Vagina (tissue), 2 donors: Measurements from ENCODE around the gene SFMBT2. TPM values are rescaled to one million over a fixed set of nuclear protein-coding genes. Genes with fewer than 3 reads are reported as not detected.

ENCODE experiments used
- DNase-seq, 2 donors: peaks; one replicate each; pipeline ENCODE4 v3.0.0-alpha.2; 2017; ENCODE audit errors: extremely low spot score in 2 of 2
- H3K27ac ChIP-seq: fragments of 200-600 bp; sonication (generic); one replicate; pipeline ENCODE4 v1.5.1; 2019
- H3K27me3 ChIP-seq: fragments of 200-600 bp; sonication (generic); one replicate; pipeline ENCODE4 v1.5.1; 2019
- H3K36me3 ChIP-seq, 2 donors: fragments of 200-600 bp; sonication (generic); one replicate each; pipeline ENCODE4 v1.5.1; 2017 to 2019
- H3K4me1 ChIP-seq: fragments of 200-600 bp; sonication (generic); one replicate; pipeline ENCODE4 v1.5.1; 2019
- H3K4me3 ChIP-seq, 2 donors: fragments of 200-600 bp; sonication (generic); 1 replicate in 1 of 2; 2 replicates in 1 of 2; pipeline ENCODE4 v1.5.1; 2016 to 2019
- H3K9me3 ChIP-seq: fragments of 200-600 bp; sonication (generic); one replicate; pipeline ENCODE4 v1.5.1; 2019
- POLR2A ChIP-seq, 2 donors: fragments of 450-650 bp; IDR thresholded peaks; one replicate each; pipeline ENCODE4 v1.6.1; 2017; ENCODE audit warnings: antibody characterized with exemption in 2 of 2, mild to moderate bottlenecking in 2 of 2, moderate library complexity in 2 of 2
- POLR2AphosphoS5 ChIP-seq, 2 donors: sonication (generic); formaldehyde crosslinking; IDR thresholded peaks; one replicate each; pipeline ENCODE4 v1.9.0; 2017; ENCODE audit warnings: antibody characterized with exemption in 2 of 2, mild to moderate bottlenecking in 2 of 2, low read depth in 1 of 2; ENCODE audit not compliant: insufficient read depth in 1 of 2
- intact Hi-C: fragments of 100-400 bp; cut with DNase I; formaldehyde crosslinking; loops from one replicate; pipeline ENCODE4 v1.15.1; 2023
- total RNA-seq: library from RNA; depleted of rRNA; stranded (reverse); fragments of >200 nt; gene quantifications from one replicate; pipeline ENCODE4 v1.2.3, GENCODE V29; 2016
- TF ChIP-seq, protein P1 (sequence below), 3 experiments: fragments of 450-650 bp in 2 of 3; fragments of 200-600 bp in 1 of 3; sonication (generic) in 1 of 3; IDR thresholded peaks; one replicate each; pipeline ENCODE4 v1.5.1; 2017 to 2019; ENCODE audit warnings: antibody characterized with exemption in 3 of 3, mild to moderate bottlenecking in 2 of 3, moderate library complexity in 2 of 3

The SFMBT2 gene
- total RNA-seq, 1 donor from 2014 or later, result 12.5 TPM

GRCh38 chr10:7291487-7292270 lies 119.2 kb downstream of the SFMBT2 start:
- H3K36me3 ChIP-seq, result no peaks in the 10 kb centered on the region
- intact Hi-C loops, result no loop called here
- TF ChIP-seq, protein P1, sequence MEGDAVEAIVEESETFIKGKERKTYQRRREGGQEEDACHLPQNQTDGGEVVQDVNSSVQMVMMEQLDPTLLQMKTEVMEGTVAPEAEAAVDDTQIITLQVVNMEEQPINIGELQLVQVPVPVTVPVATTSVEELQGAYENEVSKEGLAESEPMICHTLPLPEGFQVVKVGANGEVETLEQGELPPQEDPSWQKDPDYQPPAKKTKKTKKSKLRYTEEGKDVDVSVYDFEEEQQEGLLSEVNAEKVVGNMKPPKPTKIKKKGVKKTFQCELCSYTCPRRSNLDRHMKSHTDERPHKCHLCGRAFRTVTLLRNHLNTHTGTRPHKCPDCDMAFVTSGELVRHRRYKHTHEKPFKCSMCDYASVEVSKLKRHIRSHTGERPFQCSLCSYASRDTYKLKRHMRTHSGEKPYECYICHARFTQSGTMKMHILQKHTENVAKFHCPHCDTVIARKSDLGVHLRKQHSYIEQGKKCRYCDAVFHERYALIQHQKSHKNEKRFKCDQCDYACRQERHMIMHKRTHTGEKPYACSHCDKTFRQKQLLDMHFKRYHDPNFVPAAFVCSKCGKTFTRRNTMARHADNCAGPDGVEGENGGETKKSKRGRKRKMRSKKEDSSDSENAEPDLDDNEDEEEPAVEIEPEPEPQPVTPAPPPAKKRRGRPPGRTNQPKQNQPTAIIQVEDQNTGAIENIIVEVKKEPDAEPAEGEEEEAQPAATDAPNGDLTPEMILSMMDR (IDR thresholded peaks at IDR 0.05), result no peak
- no peak for TF ChIP-seq POLR2AphosphoS5 (IDR thresholded peaks at IDR 0.05; ENCODE audit: insufficient read depth in 1 of 2, low read depth in 1 of 2)

DNA sequence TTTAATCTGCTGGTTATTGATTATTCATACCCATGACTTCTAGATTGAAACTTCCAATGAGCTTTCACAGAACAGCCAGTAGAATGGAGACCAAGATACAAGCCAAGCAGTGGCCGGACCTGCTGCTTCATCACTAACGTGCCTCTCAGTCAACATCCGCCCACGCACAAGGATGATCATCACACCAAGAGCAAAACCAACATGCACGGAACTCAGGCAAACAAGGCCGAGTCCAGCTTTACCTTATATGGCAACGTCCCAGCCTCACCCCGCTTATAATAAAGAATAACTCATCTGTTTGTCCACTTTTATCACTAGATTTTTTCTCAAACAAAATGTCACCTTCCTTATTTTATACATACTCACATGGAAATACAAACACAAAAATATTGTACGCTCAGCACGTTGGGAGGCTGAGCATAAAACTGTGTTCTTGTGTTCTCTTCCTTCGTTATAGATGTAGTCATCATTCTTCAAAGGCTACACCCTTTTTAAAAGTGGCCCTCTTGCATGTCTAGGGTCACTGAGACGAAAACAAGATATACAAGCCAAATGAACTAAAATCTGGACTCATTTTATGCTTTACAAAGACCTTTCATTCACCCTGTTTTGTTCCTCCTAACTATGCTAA lies 122.7 kb downstream of the SFMBT2 start:
- no peaks in the 10 kb centered on the region for H3K36me3 ChIP-seq
- no peak overlapping the region for H3K4me3 ChIP-seq
- no peaks in the 10 kb centered on the region for H3K4me1 ChIP-seq
- no peak overlapping the region for H3K27ac ChIP-seq
- DNase-seq, result peak in 1 of 2 donors; percentile 37
- intact Hi-C loops, result no loop called here
- no peaks in the 10 kb centered on the region for H3K9me3 ChIP-seq
- H3K27me3 ChIP-seq, result no peaks in the 10 kb centered on the region
- TF ChIP-seq POLR2A (IDR thresholded peaks at IDR 0.05) (no peak), POLR2AphosphoS5 (IDR thresholded peaks at IDR 0.05; ENCODE audit: insufficient read depth in 1 of 2, low read depth in 1 of 2) (no peak)
- TF ChIP-seq, protein P1 (IDR thresholded peaks at IDR 0.05), result no peak

More at GRCh38 chr10:7291487-7292270, 119.2 kb downstream of the SFMBT2 start:
- H3K9me3 ChIP-seq, result no peaks in the 10 kb centered on the region
- no peaks in the 10 kb centered on the region for H3K27me3 ChIP-seq
- DNase-seq, result no peak
- H3K27ac ChIP-seq, result no peak overlapping the region
- H3K4me1 ChIP-seq, result no peaks in the 10 kb centered on the region
- no peak overlapping the region for H3K4me3 ChIP-seq

DNA sequence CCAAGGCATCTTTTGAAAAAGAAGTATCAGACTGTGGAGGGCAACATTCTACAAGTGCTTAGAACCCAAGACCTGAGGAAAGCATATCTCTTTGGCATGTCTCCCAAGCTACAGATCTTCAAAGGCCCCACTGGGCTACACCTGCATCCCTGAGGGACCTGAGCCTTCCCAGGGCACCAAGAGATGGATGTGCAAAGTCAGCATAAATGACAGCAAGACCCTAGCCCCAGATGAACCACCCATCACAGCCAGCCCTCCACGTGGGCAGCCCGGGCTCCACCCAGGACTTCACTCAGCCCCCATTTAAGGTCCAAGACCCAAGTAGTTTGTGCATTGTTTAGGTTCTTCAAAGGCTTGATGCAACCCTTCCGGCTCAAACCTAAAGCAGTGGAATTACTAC lies 123.5 kb downstream of the SFMBT2 start:
- no peak overlapping the region for H3K27ac ChIP-seq
- intact Hi-C loops, result no loop called here
- TF ChIP-seq, protein P1 (IDR thresholded peaks at IDR 0.05), result no peak
- TF ChIP-seq POLR2A (IDR thresholded peaks at IDR 0.05), result no peak
- TF ChIP-seq POLR2AphosphoS5 (IDR thresholded peaks at IDR 0.05; ENCODE audit: insufficient read depth in 1 of 2, low read depth in 1 of 2), result no peak
- H3K27me3 ChIP-seq, result no peaks in the 10 kb centered on the region
- no peaks in the 10 kb centered on the region for H3K36me3 ChIP-seq
- no peak for DNase-seq
- H3K9me3 ChIP-seq, result no peaks in the 10 kb centered on the region
- no peaks in the 10 kb centered on the region for H3K4me1 ChIP-seq
- H3K4me3 ChIP-seq, result no peak overlapping the region

GRCh38 chr10:7285522-7286322 lies 125.1 kb downstream of the SFMBT2 start:
- no peak for DNase-seq
- intact Hi-C loops, result no loop called here
- no peak for TF ChIP-seq POLR2AphosphoS5 (IDR thresholded peaks at IDR 0.05; ENCODE audit: insufficient read depth in 1 of 2, low read depth in 1 of 2)
- TF ChIP-seq, protein P1 (IDR thresholded peaks at IDR 0.05), result no peak
- no peak for TF ChIP-seq POLR2A (IDR thresholded peaks at IDR 0.05)
- Histone ChIP-seq H3K4me1 (no peaks in the 10 kb centered on the region), H3K27ac (no peak overlapping the region), H3K36me3 (no peaks in the 10 kb centered on the region), H3K27me3 (no peaks in the 10 kb centered on the region), H3K4me3 (no peak overlapping the region), H3K9me3 (no peaks in the 10 kb centered on the region)
